ENCODE results near the gene STRBP.

The STRBP gene

DNA sequence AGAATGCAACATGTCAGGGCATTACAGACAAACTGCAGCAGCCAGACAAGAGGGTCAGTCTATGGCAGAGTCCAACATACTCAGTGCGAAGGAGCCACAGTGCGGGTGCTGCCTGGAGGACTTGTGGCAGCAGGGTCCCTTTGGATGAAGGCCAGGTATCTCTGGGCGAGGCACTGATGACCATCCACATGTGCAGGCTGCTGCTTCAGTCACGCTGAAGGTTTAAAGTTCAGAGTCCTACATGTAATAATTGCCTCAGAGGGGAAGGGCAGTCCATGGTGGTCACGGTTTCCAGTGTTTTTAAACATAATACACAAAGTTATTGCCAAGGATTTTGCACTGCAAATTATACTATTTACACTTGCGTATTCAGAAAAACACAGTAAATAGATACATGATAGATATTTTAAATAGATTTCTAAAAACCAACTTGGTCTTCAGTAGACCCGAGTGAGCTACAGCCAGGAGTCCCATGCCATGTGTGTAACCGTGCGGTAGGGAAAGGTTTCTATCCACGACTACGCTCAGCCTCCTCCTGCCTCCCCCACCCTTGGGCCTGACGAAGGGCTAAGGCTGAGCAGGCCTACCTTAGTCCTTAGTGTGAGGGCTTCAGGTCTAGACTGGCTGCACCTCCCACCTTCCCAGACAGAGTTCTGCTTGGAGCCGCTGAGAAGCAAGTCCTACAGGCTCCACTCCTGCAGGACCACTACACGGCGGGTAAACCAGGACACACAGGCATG is 158.7 kb downstream of the STRBP start:
- DNase-seq (ENCODE audit: low read depth, low spot score) = no peak
- no peak overlapping the region for H3K27ac ChIP-seq

DNA sequence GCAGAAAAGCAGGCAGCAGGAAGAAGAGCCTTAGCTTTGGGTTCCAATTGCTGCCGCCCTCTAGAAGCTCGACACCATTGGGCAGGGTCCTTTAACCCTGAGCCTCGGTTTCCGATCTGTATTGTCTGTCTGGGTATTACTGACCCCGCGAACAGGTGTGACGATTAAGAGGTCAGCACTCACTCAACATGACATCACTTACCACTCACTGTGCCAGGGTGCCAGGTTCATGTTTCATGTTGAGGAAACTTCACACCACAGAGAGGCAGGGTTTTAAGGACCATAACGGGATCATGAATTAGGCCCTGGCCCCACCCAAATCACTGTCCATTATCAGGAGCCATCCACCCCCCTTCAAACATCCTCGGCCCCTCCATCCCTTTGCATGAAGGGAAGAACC is 159.4 kb downstream of the STRBP start:
- DNase-seq (ENCODE audit: low read depth, low spot score) = no peak
- no peak overlapping the region for H3K27ac ChIP-seq

DNA sequence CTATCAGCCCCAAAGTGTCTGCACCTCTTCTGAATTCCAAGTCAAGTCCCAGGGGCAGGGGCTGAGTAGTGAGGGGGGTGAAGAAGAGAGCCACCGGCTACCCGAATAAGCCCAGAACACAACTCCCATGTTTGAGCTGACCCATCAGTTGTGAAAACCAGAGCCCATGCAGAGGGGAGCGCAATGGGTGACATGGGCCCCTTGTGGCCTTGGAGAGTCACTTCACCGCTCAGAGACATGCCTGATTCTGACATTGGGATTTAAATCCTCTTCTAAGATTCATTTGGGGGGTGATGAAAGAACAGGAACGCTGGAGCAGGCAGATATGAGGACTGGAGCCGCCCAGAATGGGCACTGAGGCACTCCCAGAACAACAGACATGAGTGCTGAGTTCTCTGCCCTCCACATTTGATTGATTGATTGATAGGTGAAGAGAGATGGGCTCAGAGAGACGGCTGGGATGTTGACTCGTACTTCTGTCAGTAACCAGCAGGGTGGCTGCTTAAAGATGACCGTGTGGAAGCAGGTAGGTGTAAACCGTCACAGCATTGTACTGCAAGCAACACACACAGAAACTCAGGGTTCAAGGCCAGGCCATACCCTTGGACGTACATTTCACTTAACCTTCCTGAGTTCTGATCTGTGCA is 160.6 kb downstream of the STRBP start:
- DNase-seq (ENCODE audit: low read depth, low spot score) = no peak
- no peak overlapping the region for H3K27ac ChIP-seq

DNA sequence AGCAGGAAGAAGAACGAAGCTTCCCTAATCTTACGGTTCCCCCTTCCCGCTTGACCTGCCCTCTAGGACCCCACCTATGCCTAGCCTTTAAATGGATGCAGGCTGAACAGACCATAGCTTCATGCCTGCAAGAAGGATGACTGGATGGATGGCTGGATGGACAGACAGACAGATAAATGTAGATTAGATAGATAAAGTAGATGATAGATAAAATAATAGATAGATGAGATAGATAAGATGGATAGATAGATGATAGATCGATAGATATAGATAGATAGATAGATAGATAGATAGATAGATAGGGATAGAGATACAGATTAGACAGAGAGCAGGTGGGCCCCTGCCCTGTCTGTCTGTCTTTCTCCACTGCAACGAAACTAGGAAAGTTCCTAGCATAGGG is 162.9 kb downstream of the STRBP start:
- no peak for DNase-seq (ENCODE audit: low read depth, low spot score)
- H3K27ac ChIP-seq = no peak overlapping the region

DNA sequence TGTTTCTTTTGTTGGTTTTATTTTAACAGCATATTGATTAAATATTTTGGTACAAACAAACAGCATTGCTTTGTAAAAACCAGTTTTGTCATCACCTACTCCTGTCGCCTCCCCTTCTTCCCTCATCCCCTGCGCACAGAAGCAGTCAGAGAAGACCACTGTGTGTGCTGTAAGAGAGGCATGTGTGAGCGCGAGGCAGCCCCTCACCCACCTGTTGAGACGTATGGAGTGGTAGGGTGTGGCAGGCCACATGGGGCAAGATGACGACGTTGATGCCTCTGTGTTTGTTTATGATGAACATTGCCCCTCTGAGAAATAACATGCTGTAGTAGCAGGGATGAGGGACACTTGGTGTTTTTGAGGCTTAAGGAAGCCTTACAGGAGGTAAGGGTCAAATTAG is 163.6 kb downstream of the STRBP start:
- H3K27ac ChIP-seq = no peak overlapping the region

DNA sequence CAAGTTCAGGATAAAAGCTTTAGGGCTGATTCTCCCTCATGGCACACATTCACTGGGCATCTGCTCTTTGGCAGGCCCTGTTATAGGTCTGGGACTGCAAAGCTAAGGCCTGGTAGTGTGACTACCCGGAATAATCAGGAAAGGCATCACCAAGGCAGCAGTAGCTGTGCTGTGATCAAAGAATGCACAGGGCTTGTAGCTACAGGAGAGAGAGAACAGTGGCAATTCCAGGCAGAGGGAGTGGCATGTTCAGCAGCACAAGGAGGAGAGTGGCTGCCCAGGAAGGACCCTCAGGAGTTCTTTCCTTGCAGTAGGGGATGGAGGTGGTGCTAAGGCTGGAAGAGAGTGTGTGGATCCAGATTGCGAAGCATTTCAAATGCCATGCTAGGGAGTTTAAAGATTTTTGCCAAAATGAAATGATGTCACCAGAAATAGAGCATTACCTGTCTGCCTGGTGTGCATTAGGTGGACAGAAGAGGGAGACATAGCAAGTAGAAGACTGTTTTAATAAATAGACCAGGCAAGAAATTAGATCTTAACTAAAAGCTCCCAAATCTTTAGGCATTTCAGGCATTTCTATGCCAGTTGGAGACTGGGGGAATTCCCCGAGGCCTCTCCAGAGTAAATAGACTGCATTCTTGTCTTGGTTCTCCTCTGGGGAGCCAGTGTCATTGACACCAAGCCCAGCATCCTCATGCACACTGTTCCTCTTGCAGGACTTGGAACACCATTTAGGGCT is 165.8 kb downstream of the STRBP start:
- DNase-seq (ENCODE audit: low read depth, low spot score) = no peak
- H3K27ac ChIP-seq = peak overlapping the region; percentile 24

More for the DNA sequence above, 163.6 kb downstream of the STRBP start:
- no peak for DNase-seq (ENCODE audit: low read depth, low spot score)

DNA sequence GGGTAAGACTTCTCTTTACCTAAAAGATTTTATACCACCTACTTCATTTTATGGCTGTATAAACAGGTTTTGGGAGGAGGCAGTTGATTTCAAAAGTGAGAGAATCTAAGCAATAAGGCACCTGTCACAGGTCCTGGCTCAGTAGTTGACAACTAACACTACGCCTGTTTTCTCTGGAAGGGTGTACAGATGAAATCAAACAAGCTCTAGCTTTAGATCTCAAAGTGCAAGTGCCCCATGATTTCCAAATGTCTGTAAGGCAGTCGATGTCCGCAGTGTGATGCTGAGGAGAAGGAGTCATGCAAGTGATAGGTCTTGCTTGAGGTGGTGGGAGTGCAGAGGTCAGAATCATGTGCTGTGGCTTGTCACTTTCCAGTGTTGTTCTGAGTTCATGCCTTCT is 168.8 kb downstream of the STRBP start:
- H3K27ac ChIP-seq = no peak overlapping the region
- DNase-seq (ENCODE audit: low read depth, low spot score) = no peak

DNA sequence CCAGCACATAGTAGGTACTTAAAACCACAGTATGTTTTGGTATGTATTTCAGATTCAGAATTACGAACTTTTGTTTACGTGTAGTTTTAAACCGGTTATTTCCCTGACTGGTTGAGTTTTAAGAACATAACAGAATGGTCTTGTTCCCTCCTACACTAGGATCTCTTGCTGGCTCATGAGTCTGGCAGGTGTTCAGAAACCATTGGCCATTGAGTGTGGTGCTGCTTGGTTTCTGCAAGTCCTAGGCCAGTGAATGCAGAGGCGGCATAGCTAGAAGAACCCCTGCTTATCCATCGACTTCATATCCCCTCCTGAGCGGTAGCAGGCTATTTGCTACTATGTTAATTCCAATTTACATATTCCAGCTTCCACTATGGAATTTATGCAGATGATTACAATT is 169.3 kb downstream of the STRBP start:
- DNase-seq (ENCODE audit: low read depth, low spot score) = no peak
- no peak overlapping the region for H3K27ac ChIP-seq

DNA sequence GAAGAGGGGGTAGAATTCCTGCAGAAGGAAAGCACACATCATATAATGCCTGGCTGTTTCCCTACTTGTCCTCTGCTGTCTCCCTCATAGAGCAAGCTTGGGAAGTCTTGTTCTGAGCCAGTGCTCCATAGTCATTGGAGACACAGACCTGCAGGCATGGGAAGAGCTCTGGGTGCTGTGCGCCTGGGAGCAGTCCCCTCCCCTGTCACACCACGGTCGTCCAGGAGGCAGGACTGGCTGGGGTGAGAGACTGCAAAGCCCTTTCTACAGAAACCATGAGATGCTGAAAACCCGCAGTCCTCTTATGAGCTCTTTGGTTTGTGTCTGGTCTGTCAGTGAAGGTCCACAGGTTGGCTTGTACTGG is 170.3 kb downstream of the STRBP start:
- H3K27ac ChIP-seq = no peak overlapping the region
- no peak for DNase-seq (ENCODE audit: low read depth, low spot score)

DNA sequence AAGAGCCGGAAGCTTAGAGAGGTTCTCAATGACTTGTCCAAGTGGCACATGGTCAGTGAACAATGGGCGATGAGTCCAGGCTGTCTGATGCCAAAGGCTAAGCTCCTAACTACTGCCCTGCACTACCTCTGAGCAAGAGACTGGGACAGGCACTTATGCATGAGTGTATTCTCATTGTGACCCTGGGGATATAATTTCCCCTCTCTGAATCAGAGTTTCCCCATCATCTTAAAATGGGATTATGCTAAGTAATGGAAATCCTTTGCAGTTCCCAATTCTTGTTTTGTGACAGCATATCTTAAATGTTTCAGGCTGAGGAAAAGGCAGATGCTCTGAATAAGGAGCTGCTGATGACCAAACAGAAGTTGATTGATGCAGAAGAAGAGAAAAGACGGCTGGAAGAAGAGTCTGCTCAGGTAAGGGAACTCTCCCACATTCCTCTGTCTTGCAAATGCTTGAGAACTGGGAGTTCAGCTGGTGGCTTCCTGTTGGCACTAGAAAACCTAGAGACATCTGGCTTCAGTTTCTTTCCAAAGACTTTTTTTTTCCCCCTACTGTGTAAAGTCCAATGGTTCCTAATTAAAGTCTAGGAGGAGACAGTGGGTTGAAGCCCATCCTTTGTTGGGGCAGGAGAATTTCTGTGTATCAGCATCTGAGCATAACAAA is 170.8 kb downstream of the STRBP start:
- no peak overlapping the region for H3K27ac ChIP-seq
- DNase-seq (ENCODE audit: low read depth, low spot score) = no peak

DNA sequence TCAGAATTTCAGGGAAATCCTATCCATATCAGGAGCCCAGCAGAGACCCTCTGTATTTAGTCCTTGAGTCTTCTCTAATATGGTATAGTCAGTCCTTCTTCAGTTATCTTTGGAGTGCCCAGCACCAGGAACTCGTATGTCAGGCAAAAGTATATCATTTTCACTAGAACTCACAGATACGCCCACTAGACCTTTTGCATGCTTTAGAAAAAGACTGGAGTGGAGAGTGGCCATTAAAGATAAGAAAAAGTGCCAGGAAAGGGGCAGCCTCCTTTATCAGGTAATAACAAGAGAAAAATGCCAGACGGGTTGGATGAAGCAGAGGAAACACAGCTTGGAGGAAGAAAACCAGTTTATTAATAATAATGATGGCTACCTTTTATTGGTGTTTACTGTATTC is 171.4 kb downstream of the STRBP start:
- H3K27ac ChIP-seq = no peak overlapping the region
- DNase-seq (ENCODE audit: low read depth, low spot score) = no peak

DNA sequence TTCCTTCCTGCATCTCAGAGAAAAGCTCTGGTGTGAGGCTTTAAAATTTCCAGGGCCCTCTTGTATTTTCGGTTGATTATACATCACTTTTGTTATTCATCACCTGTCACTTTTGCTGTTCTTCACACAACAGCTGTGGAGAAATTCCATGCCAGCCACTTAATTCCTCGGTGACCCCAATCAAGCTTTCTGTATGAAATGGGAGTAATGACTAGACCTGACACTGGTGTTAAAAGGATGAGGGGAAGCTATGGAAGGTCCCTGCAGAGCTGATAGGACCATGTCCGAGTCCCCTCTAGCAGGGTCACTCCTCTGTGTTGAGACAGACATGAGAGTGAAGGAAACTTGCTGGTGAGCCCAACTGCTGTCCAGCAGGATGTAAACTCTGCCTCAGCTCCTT is 175.2 kb downstream of the STRBP start:
- H3K27ac ChIP-seq = no peak overlapping the region
- no peak for DNase-seq (ENCODE audit: low read depth, low spot score)

DNA sequence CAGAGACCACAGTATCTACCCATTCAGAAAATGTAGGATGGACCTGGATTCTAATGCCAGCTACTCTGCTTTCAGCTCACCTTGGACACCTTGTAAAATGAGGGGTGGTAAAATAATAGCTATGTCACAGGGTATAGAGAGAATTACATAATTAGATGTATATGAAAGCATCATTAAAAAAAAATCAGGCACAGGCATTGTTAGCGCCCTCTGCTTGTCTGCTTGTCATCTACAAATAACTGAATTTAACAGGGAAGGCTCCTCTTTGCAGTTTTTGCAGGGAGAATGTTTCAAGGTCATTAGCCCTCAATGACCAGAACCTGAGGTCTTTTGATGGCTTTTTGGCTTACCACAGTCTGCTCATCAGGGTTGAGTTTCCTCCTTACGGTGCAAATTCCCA is 176.9 kb downstream of the STRBP start:
- no peak overlapping the region for H3K27ac ChIP-seq
- no peak for DNase-seq (ENCODE audit: low read depth, low spot score)

DNA sequence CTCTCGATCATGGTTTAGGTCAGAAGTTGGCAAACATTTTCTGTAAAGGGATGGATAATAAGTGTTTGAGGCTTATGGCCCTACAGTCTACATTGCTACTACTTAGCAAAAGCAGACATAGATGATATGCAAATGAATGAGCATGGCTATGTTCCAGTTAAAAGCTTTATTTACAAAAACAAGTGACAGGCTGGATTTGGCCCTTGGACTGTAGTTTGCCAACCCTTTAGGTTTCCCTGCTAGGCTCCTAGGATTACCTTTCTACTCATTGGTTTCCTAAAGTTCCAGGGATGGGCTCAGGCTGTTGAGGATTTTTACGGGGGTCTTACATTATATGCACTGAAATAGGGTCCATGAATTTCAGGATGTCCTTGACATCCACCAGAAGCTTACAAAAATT is 177.4 kb downstream of the STRBP start:
- no peak overlapping the region for H3K27ac ChIP-seq
- DNase-seq (ENCODE audit: low read depth, low spot score) = no peak

DNA sequence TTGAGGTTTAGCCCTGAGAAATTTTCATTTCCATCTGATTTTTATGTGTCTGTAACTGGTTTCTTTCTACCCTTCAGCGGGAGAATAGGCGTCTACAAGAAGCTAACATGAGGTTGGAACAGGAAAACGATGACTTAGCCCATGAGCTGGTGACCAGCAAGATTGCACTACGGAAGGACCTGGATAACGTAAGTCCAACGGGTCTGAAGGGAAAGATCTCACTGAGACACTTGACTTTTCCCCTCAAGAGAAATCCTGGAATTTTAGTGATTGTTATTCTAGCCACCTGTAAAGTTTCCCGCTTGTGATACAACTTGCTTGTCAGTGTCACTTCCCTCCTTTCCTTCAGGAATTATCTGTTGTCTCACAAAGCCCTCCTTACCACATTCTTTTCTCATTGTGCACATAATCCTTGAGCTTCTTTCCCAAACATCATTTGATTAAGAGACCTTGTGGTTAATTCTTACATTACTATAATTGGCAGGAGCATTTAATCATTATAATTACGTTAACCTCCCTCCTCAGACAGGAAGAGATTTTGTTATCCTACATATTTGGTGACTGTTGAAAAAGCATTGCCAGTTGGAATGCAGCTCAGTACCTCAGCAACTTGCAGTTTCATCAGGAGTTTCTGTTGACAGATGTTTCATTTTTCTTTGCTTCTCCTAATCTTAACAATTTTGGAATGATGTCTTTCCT is 178.0 kb downstream of the STRBP start:
- H3K27ac ChIP-seq = no peak overlapping the region
- no peak for DNase-seq (ENCODE audit: low read depth, low spot score)

DNA sequence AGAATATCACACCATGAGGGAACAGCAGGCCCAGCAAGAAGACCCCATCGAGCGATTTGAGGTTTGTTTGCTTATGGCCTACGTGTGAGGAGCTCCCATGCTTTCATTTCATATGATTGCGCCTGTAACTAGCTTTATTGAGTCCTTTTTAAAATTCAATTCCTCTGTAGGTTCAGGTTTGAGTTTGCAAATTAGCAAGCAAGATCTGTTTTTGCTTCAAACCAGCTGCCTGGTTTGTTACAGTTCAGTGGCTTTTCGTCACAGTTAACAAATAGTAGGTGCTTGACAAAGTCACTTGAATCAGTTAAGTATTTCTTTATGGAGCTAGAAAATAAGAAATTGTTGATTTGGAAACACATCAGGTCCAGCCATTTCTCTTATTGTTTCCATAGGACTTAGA is 178.6 kb downstream of the STRBP start:
- H3K27ac ChIP-seq = no peak overlapping the region
- DNase-seq (ENCODE audit: low read depth, low spot score) = no peak

DNA sequence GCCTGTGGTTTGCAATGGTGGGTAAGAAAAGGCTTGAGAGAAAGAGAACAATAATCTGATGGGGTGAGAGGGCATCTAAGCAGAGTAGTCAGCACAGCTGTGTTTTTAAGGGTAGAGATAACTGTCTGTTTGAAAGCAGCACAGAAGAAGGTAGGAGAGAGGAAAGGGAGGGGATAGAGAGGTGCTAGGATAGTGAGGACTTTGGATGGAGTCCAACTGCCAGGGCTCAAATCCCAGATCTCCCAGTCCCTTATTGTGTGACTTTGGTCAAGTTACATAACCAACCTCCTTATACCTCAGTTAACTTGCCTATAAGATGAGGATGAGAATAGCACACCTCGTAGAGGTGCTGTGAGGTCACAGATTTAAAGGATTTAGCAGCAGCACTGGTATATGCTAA is 179.3 kb downstream of the STRBP start:
- no peak overlapping the region for H3K27ac ChIP-seq
- no peak for DNase-seq (ENCODE audit: low read depth, low spot score)

DNA sequence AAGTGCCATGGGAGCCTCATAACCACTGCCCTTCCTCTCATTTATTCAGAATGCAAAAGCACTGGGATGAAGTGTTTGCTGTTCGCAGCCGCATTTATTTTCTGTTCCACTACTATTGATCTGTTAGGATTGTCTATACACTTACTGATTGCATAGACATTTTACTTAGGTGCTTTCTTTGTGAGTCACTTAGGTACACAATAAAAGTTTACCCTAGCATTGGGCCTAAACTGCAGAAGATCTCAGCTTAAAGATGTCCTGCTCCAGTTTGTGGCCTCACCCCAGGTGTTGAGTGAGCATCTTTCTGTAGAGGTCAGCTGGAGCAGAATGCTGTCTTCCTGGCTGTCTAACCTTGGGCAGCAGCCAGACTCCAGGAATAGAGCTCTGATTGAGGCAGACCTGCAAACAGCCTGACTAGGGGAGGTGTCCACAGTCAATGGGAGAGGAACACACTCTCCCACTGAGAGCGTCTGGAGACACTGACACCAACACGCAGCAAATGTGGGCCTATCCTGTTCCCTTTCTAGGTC is 181.0 kb downstream of the STRBP start:
- DNase-seq (ENCODE audit: low read depth, low spot score) = no peak
- no peak overlapping the region for H3K27ac ChIP-seq

DNA sequence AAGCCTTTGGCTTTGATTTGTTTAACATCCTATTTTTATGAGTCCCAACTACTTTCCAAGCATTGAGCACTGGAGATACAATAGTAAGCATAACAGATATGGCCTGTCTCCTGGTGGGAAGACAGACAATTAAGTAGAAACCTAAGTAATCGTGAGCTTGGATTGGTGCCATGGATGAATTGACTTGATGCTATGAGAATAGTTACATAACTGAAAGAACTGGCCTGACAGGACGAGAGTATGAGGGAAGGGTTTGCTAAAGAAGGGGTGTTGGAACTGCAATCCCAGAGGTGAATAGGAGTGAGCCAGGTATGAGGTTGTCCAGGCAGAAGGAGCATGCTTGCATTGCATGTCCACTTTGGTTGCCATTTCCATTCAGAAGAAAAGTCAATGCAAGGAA is 182.5 kb downstream of the STRBP start:
- H3K27ac ChIP-seq = no peak overlapping the region
- no peak for DNase-seq (ENCODE audit: low read depth, low spot score)

DNA sequence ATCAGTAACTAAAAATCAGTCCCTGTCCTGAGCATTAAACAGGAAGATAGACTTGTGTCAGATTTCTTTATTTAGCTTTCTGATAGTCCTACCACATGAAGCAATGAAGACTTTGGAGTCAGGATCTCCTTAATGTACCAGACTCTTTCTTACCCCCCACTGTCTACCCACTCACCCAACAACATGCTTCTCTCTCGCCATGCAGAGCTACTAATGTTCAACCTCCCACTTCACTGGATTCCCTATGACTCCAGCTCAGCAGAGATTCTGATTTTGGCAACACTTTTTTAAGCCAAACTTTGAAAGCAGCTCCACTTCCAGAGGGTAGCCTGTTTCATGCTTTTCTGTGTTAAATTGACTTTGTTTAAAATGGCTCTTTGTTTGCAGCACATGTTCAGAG is 184.1 kb downstream of the STRBP start:
- no peak overlapping the region for H3K27ac ChIP-seq
- no peak for DNase-seq (ENCODE audit: low read depth, low spot score)
